Measurements from ENCODE around the gene RASAL3.

Gene RASAL3

GRCh38 chr19:15464394-15465385, at the start of gene RASAL3:
Gene RASAL3 (minus strand): TSS chr19:15464544. CDS start chr19:15464358, 186 bp downstream.
- H3K27ac ChIP-seq (ENCODE audit: low read length) = peak within 1 kb of the TSS; percentile 67
- peaks cover 22% of the 10 kb centered on the region for H3K4me1 ChIP-seq (ENCODE audit: low read length)
- H3K36me3 ChIP-seq (replicated peaks; ENCODE audit: low read depth, low read length) = peaks cover 11% of the 10 kb centered on the region
- no peaks in the 10 kb centered on the region for H3K9me3 ChIP-seq (ENCODE audit: insufficient read depth, low read length)
- peak within 1 kb of the TSS; percentile 79 for H3K4me2 ChIP-seq (ENCODE audit: low read length)
- H3K79me2 ChIP-seq (ENCODE audit: low read length) = peaks cover 12% of the 10 kb centered on the region
- peak within 1 kb of the TSS; percentile 93 for H3K9ac ChIP-seq (ENCODE audit: low read length)
- H3K4me3 ChIP-seq (ENCODE audit: low read length) = peak within 1 kb of the TSS; percentile 91
- TF ChIP-seq EZH2phosphoT487 (IDR thresholded peaks at IDR 0.05; ENCODE audit: low read depth) = no peak
- TF ChIP-seq, protein P1, sequence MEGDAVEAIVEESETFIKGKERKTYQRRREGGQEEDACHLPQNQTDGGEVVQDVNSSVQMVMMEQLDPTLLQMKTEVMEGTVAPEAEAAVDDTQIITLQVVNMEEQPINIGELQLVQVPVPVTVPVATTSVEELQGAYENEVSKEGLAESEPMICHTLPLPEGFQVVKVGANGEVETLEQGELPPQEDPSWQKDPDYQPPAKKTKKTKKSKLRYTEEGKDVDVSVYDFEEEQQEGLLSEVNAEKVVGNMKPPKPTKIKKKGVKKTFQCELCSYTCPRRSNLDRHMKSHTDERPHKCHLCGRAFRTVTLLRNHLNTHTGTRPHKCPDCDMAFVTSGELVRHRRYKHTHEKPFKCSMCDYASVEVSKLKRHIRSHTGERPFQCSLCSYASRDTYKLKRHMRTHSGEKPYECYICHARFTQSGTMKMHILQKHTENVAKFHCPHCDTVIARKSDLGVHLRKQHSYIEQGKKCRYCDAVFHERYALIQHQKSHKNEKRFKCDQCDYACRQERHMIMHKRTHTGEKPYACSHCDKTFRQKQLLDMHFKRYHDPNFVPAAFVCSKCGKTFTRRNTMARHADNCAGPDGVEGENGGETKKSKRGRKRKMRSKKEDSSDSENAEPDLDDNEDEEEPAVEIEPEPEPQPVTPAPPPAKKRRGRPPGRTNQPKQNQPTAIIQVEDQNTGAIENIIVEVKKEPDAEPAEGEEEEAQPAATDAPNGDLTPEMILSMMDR (IDR thresholded peaks at IDR 0.05; ENCODE audit: low read depth, low read length) = no peak
- peak within 1 kb of the TSS; percentile 79 for H2AFZ ChIP-seq (ENCODE audit: low read depth, low read length)
- H4K20me1 ChIP-seq (ENCODE audit: insufficient read depth, low read length) = no peaks in the 10 kb centered on the region
- H3K27me3 ChIP-seq (ENCODE audit: low read depth, low read length) = no peaks in the 10 kb centered on the region

DNA sequence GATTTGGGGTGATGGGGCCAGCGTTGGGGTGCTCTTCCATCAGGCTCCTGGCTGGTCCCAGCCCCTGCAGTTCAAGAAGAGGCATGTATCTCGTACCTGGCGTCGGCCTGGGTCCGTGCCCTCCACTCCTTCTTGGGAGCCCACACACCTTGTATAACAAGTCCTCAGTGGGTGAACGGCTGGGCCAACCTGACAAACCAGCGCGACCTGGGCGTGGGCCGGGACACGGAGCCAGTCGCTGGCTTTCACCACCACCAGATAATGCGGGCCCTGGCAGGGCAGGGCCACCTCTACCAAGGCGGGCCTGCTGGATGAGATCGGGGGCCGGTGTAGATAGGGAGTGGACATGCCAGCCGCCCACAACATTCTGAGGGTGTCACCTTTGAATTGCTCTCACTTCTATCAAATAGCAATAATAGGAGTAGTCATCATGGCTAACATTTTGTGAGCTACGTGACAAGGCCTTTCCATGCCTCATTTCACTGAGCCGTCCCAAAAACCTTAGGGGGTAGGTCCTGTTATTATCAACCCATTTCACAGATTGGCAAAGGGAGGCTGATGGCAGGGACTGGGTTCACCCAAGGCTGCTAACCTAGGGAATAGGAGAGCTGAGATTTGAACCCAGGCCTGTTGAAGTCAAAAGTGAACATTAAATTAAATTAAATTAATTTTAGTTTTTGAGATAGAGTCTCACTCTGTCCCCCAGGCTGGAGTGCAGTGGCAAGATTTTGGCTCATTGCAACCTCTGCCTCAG, 47.5 kb upstream of the RASAL3 start:
- H3K4me2 ChIP-seq (ENCODE audit: low read length) = no peak overlapping the region
- no peaks in the 10 kb centered on the region for H4K20me1 ChIP-seq (ENCODE audit: insufficient read depth, low read length)
- peaks cover 3% of the 10 kb centered on the region; the same call in 1 of the 2 replicates for H3K9me3 ChIP-seq (ENCODE audit: insufficient read depth, low read length)
- no peak overlapping the region for H2AFZ ChIP-seq (ENCODE audit: low read depth, low read length)
- H3K27ac ChIP-seq (ENCODE audit: low read length) = no peak overlapping the region
- H3K27me3 ChIP-seq (ENCODE audit: low read depth, low read length) = no peaks in the 10 kb centered on the region
- no peaks in the 10 kb centered on the region for H3K79me2 ChIP-seq (ENCODE audit: low read length)
- H3K36me3 ChIP-seq (replicated peaks; ENCODE audit: low read depth, low read length) = no peaks in the 10 kb centered on the region
- no peaks in the 10 kb centered on the region for H3K4me1 ChIP-seq (ENCODE audit: low read length)
- H3K4me3 ChIP-seq (ENCODE audit: low read length) = no peak overlapping the region
- TF ChIP-seq, protein P1 (IDR thresholded peaks at IDR 0.05; ENCODE audit: low read depth, low read length) = no peak
- no peak for TF ChIP-seq EZH2phosphoT487 (IDR thresholded peaks at IDR 0.05; ENCODE audit: low read depth)
- H3K9ac ChIP-seq (ENCODE audit: low read length) = no peak overlapping the region

DNA sequence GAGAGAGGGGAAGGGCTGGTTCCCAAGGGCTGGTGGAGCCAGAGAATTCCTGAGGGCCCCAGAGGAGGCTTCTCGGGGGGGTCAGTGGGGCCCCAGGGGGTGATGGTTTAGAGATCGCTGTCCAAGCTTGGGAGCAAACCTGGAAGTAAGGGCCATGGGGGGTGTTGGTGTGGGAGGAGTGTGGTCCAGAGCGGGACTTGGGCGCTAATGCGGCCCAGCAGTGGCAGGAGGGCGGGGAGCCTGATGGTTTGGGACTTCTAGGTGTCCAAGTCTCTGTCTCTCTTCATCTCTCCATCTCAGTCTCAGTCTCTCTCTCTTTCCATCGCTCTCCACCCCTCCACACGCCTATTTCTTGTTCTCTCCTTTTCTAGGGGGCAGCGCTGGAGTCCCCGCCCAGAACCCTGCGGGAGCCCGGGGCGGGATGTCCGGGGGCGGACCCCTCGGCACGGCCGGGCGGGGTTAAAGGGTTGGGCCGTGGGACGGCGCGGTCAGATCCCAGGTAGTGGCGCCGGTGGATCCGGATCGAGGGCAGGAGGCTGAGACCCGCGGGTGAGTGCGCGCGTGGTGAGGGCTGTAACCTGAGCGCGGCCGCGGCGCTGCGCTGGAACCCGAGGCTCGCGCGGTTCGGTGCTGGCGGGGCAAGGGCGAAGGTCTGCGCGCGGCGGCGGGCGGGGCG, 43.8 kb upstream of the RASAL3 start, which contains the start of gene CYP4F22:
Gene CYP4F22, plus strand, starts transcription at position 491 of the 676 bp plus-strand sequence. CDS start 16,812 bp downstream, outside the sequence.
- Histone ChIP-seq H3K4me1 (ENCODE audit: low read length) (no peaks in the 10 kb centered on the region), H3K79me2 (ENCODE audit: low read length) (no peaks in the 10 kb centered on the region), H4K20me1 (ENCODE audit: insufficient read depth, low read length) (no peaks in the 10 kb centered on the region), H3K27ac (ENCODE audit: low read length) (no peak within 1 kb of the TSS), H3K4me3 (ENCODE audit: low read length) (no peak within 1 kb of the TSS), H3K9me3 (ENCODE audit: insufficient read depth, low read length) (no peaks in the 10 kb centered on the region), H3K36me3 (replicated peaks; ENCODE audit: low read depth, low read length) (no peaks in the 10 kb centered on the region), H3K9ac (ENCODE audit: low read length) (no peak within 1 kb of the TSS), H3K27me3 (ENCODE audit: low read depth, low read length) (no peaks in the 10 kb centered on the region), H3K4me2 (ENCODE audit: low read length) (no peak within 1 kb of the TSS), H2AFZ (ENCODE audit: low read depth, low read length) (no peak within 1 kb of the TSS)
- no peak for TF ChIP-seq EZH2phosphoT487 (IDR thresholded peaks at IDR 0.05; ENCODE audit: low read depth)
- TF ChIP-seq, protein P1 (IDR thresholded peaks at IDR 0.05; ENCODE audit: low read depth, low read length) = no peak
